ENCODE data around the gene TTC38.
"Not testable (repeated sequence)": the region's sequence is repeated elsewhere in the genome, so short reads cannot be mapped to it uniquely, and the experiment has no call there.

TTC38 gene

DNA sequence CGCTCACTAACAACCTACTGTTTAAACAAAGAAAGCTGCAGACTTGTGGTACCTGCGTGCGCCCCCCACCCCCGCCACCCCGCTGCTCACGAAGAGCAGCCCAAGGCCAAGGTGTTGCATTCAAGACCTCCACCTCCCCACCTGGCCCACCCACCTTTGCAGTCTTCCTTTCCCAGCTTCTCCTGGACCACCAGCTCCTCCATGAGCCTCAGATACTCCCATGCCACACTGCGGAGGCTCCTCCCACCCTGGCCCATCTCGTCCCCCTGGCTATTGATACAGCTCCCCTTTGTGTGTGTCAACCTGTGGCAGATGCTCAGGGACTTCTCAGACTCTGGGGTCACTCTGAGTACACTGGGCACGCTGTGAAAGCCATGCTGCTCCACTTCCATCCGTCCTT is 21.6 kb upstream of the TTC38 start:
- no peak for DNase-seq (ENCODE audit: low read depth)

GRCh38 chr22:46247443-46247975 is 20.3 kb upstream of the TTC38 start:
- DNase-seq (ENCODE audit: low read depth), result no peak

DNA sequence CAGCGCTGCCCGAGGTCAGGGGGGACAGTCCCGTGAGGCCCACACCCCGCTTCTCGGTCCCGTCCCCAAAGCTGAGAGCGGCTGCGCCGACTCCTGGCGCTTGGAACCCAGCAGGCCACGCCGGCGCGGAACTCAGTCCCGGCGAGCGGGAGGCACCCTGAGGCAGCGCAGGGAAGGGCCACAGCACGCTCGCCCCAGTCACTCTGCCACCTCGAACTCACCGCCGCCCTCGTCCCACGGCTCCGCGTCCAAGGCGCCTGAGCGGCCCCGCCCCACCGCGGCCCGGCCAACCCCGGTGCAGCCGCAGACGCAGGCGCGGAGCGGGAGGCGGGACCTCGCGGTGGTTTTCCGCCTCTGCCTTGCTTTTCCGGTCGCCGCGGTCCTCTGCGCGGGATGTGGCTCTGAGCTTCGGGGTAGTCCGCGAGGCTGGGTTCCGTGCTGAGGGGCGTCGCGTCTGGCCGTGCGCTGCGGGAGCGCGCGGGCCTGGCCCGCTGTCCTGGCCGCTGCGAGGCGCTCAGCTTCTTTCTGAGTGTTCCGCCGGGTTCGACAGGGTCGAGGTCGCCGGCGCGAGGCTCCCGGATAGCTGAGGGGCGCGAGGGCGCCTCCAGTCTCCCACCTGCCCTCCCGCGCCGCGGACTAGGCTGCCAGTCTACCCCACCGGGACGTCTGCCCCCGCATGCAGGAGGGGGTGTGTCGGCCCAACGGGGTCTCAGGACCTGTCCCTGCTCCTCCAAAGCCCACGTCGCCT is 17.6 kb upstream of the TTC38 start, which contains the start of gene CDPF1:
TSS of gene CDPF1 (minus strand) at position 259 of the 748 bp plus-strand sequence. CDS start 2,009 bp downstream, outside the sequence.
- DNase-seq (ENCODE audit: low read depth), result peak; percentile 78

- no peak for DNase-seq (ENCODE audit: low read depth)
Observed at GRCh38 chr22:46250783-46251125, 17.1 kb upstream of the TTC38 start.

GRCh38 chr22:46251266-46251665 is 16.5 kb upstream of the TTC38 start:
- no peak for DNase-seq (ENCODE audit: low read depth)

- DNase-seq (ENCODE audit: low read depth), result no peak
Observed at GRCh38 chr22:46251816-46252380, 15.9 kb upstream of the TTC38 start.

GRCh38 chr22:46256358-46256958 is 11.3 kb upstream of the TTC38 start:
- no peak for DNase-seq (ENCODE audit: low read depth)

GRCh38 chr22:46259374-46259773 is 8.4 kb upstream of the TTC38 start:
- no peak for DNase-seq (ENCODE audit: low read depth)

DNA sequence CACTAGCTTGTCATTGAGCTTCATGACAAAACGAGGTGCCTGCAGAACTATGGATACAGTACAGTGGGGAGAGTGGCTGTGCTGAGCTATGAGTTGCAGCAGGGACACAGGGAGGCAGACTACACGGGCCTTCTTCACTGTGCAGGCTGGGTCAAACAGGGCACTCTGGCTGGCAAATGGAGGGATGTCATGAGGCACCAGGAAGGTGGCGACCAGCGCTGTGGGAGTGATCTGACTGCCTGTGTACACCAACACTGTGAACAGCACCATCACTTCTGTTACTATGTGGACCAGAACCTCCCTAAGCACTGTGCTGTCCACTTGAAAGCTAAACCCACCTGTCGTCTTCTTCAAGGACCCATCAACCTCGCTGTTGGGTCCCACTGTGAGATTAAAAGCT is 7.8 kb upstream of the TTC38 start:
- DNase-seq (ENCODE audit: low read depth), result no peak

- DNase-seq (ENCODE audit: low read depth), result no peak
Observed at GRCh38 chr22:46262449-46263215, 5.2 kb upstream of the TTC38 start.

GRCh38 chr22:46263216-46263590 is 4.6 kb upstream of the TTC38 start, which contains the start of gene PKDREJ:
TSS of gene PKDREJ (minus strand) at chr22:46263343. CDS start at chr22:46263322, 21 bp downstream.
- no peak for DNase-seq (ENCODE audit: low read depth)

GRCh38 chr22:46264520-46264919 is 3.3 kb upstream of the TTC38 start:
- not testable (repeated sequence) for DNase-seq (ENCODE audit: low read depth)

GRCh38 chr22:46265627-46266026 is 2.2 kb upstream of the TTC38 start:
- not testable (repeated sequence) for DNase-seq (ENCODE audit: low read depth)

GRCh38 chr22:46269564-46269963 is 1.8 kb downstream of the TTC38 start:
- DNase-seq (ENCODE audit: low read depth), result no peak

DNA sequence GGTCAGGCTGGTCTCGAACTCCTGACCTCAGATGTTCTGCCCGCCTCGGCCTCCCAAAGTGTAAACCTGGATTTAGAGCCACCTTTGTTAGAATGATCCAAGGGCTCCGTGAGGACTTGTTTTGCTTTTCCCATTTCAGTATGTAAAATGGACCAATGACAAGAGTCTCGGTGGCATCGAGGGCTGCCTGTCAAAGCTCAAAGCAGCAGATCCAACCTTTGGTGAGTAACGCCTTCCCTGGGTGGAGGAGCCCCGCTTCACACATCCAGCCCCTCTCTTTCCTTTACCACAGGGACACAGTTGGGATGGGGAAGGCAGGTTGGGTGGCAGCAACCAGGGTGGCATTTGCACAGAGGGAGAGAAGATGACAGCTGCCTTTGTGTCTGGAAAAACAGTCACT is 4.4 kb downstream of the TTC38 start:
- DNase-seq (ENCODE audit: low read depth), result no peak

DNA sequence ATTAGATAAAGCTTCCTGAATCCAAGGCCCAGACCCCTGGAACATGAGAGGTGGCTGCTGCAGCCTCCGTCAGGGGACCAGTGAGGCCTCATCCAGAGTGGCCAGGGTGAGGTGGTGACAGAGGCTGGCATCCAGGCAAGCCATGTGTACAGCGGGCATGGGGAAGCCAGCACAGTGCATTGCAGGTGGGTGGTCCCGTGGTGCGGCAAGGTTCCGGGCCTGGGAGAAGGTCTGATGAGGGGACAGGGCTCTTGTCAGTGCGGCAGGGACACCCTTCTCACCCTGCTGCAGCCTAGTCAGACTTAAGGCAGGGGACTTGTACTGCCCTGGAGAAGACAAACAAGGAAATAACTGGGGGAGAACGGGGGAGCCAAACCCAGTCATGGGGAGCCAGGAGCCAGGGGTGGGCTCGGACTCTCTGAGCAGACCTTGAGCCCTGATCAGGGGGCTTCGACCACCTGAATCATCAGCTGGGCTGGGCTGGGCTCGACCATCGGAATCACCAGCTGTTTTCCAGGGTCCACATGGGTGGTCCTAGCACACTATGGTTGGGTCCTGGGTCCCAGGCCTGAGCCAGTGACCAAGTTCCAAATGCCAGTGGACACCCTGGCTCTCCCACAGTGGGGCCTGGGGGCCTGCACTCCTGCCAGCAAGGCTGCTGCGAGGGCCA is 5.1 kb downstream of the TTC38 start:
- no peak for DNase-seq (ENCODE audit: low read depth)

- no peak for DNase-seq (ENCODE audit: low read depth)
Observed at GRCh38 chr22:46273432-46274148, 5.8 kb downstream of the TTC38 start.

DNA sequence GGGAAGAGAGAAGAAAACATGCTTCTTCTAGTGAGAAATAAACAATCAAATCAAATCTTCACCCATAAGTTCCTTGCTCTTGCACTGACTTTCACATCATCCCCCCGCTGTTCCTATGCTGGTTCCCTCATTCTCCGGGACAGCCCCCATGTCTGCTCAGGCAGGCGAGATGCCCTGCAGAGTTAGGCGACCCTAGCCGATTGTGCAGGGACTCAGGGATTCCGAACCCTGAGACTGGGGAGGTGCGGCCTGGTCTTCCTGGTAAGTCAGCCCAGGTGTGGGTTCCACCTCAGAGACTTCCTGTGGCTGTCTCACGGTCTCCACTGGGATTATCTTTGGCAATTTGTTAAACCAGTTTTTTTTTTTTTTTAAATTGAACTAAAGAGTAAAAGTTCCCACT is 6.6 kb downstream of the TTC38 start:
- DNase-seq (ENCODE audit: low read depth), result no peak

DNA sequence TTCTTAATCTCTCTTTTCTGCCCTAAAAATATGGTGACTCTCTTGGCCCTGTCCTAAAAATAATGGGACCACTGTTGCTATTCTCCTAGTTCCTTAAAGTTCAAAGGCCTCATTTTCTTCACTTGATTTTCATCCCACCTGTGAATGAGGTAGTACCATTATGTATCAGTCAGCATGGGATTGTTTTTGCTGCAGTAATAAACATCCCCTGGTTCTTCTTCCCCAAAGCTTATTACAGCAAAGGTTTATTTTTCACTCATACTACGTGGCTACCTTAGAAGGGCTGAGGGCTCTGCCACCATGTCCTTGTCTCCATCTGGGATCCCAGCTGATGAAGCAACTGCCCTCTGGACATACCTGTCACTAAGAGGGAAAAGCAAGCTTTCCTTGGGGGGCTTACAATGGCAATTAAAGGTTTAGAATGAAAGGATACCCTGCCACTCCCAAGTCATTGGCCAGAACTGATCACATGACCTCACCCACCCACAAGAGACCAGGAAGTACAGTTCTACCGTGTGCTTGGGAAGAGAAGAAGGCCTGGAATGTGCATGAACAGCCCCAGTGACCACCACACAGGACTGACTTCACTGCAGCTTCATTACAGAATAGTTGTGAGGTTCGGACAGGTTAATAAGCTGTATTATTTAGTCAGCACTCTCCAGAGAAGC is 7.8 kb downstream of the TTC38 start:
- DNase-seq (ENCODE audit: low read depth), result no peak

DNA sequence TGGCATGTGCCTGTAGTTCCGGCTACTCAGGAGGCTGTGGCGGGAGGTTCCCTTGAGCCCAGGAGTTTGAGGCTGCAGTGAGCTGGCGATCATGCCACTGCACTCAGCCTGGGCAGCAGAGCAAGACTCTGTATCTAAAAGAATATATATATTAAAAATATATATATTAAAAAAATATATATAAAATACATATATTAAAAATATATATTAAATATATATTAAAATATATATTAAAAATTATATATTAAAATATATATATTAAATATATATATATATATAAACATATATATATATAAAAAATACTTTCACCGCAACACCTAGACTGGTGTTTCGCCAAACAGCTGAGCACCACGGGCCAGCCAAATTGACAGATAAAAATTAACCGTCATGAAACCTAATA is 8.8 kb downstream of the TTC38 start:
- DNase-seq (ENCODE audit: low read depth), result no peak
